Stimulated activated memory B cell treated with anti-CD40 and anti-IgM and Interleukin-4, amounts not matched to agents 10 μg/mL and 1 μg/mL and 100 μg/mL, for 72 hours (primary cell): ENCODE data around the gene CFAP45.

Experiments
- ATAC-seq: fragments of 150-1000 bp; cut with Tn5 transposase; 2 replicates; pipeline ENCODE4 v1.10.0; 2021
- H3K27ac Mint-ChIP-seq: one replicate; pipeline ENCODE4 v1.8.0; 2022; ENCODE audit warnings: mild to moderate bottlenecking, mixed read lengths
- H3K27me3 Mint-ChIP-seq: one replicate; pipeline ENCODE4 v1.8.0; 2022; ENCODE audit warnings: mixed read lengths
- H3K36me3 Mint-ChIP-seq: one replicate; pipeline ENCODE4 v1.8.0; 2022; ENCODE audit warnings: mixed read lengths
- H3K4me1 Mint-ChIP-seq: one replicate; pipeline ENCODE4 v1.8.0; 2022; ENCODE audit warnings: mixed read lengths
- H3K4me3 Mint-ChIP-seq: one replicate; pipeline ENCODE4 v1.8.0; 2022; ENCODE audit warnings: mild to moderate bottlenecking, moderate library complexity, mixed read lengths
- H3K9me3 Mint-ChIP-seq: one replicate; pipeline ENCODE4 v1.8.0; 2022; ENCODE audit warnings: mixed read lengths

The CFAP45 gene

GRCh38 chr1:159883134-159883533 lies 16.8 kb downstream of the CFAP45 start:
- Mint-ChIP-seq H3K27ac (no peak overlapping the region), H3K4me1 (no peaks in the 10 kb centered on the region), H3K27me3 (no peaks in the 10 kb centered on the region), H3K9me3 (no peaks in the 10 kb centered on the region), H3K4me3 (no peak overlapping the region), H3K36me3 (peaks cover 6% of the 10 kb centered on the region)
- no peak for ATAC-seq

DNA sequence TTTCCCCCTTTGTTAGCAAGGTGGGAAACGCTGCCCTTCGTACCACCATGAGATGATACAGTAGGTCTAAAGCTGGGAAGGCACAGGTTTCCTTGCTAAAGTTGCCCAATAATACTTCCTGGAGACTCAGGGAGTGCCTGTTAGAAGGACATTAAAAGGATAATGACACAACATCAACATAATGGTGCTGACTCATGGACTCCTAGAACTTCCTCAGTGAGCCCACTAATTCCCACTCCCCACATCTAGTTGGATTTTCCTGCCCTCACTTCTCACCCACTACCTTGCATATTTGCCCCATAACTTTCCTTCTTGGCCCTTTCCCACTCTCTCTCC lies 17.5 kb downstream of the CFAP45 start:
- H3K4me1 Mint-ChIP-seq = no peaks in the 10 kb centered on the region
- no peak overlapping the region for H3K27ac Mint-ChIP-seq
- H3K27me3 Mint-ChIP-seq = no peaks in the 10 kb centered on the region
- H3K36me3 Mint-ChIP-seq = peaks cover 6% of the 10 kb centered on the region
- H3K4me3 Mint-ChIP-seq = no peak overlapping the region
- ATAC-seq = no peak
- no peaks in the 10 kb centered on the region for H3K9me3 Mint-ChIP-seq

GRCh38 chr1:159881622-159882526 lies 18.1 kb downstream of the CFAP45 start:
- Mint-ChIP-seq H3K27ac (no peak overlapping the region), H3K4me1 (no peaks in the 10 kb centered on the region), H3K27me3 (no peaks in the 10 kb centered on the region), H3K4me3 (no peak overlapping the region), H3K9me3 (no peaks in the 10 kb centered on the region), H3K36me3 (peaks cover 6% of the 10 kb centered on the region)
- ATAC-seq = no peak

GRCh38 chr1:159880430-159880829 lies 19.5 kb downstream of the CFAP45 start:
- Mint-ChIP-seq H3K4me3 (no peak overlapping the region), H3K36me3 (peaks cover 6% of the 10 kb centered on the region), H3K4me1 (no peaks in the 10 kb centered on the region), H3K27ac (no peak overlapping the region), H3K27me3 (no peaks in the 10 kb centered on the region), H3K9me3 (no peaks in the 10 kb centered on the region)
- no peak for ATAC-seq

GRCh38 chr1:159879977-159880376 lies 20.0 kb downstream of the CFAP45 start:
- Mint-ChIP-seq H3K4me1 (no peaks in the 10 kb centered on the region), H3K27me3 (no peaks in the 10 kb centered on the region), H3K27ac (no peak overlapping the region), H3K9me3 (no peaks in the 10 kb centered on the region), H3K36me3 (peaks cover 6% of the 10 kb centered on the region), H3K4me3 (no peak overlapping the region)
- no peak for ATAC-seq

DNA sequence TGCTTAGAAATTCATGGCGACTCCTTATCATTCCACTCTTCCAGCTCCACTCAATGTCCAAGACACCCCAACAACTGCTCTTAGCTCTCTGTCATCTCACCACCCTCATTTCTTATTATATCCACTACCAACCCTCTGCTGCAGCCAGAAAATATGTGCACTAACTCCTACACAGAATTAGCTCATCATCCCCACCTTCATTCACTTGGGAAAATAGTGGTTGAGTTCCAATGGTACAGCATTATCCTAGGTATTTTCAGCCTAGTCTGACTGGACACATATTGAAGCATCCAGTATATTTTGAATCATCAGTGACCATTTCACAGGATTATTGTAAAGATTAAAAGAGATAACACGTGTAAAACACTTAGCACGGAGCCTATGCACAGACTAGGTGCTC lies 20.8 kb downstream of the CFAP45 start:
- Mint-ChIP-seq H3K27me3 (no peaks in the 10 kb centered on the region), H3K4me3 (no peak overlapping the region), H3K27ac (no peak overlapping the region), H3K4me1 (no peaks in the 10 kb centered on the region), H3K9me3 (no peaks in the 10 kb centered on the region), H3K36me3 (peaks cover under 1% of the 10 kb centered on the region)
- no peak for ATAC-seq

GRCh38 chr1:159877695-159878444 lies 22.1 kb downstream of the CFAP45 start:
- Mint-ChIP-seq H3K27ac (no peak overlapping the region), H3K36me3 (peaks cover 4% of the 10 kb centered on the region), H3K4me3 (no peak overlapping the region), H3K9me3 (no peaks in the 10 kb centered on the region), H3K4me1 (no peaks in the 10 kb centered on the region), H3K27me3 (peaks cover 5% of the 10 kb centered on the region)
- ATAC-seq = no peak

- no peaks in the 10 kb centered on the region for H3K9me3 Mint-ChIP-seq
- no peak overlapping the region for H3K27ac Mint-ChIP-seq
- H3K36me3 Mint-ChIP-seq = peaks cover 17% of the 10 kb centered on the region
- no peaks in the 10 kb centered on the region for H3K4me1 Mint-ChIP-seq
- H3K27me3 Mint-ChIP-seq = peaks cover 15% of the 10 kb centered on the region
- ATAC-seq = no peak
- no peak overlapping the region for H3K4me3 Mint-ChIP-seq
These were observed 26.3 kb downstream of the CFAP45 start for GRCh38 chr1:159873530-159874143.

DNA sequence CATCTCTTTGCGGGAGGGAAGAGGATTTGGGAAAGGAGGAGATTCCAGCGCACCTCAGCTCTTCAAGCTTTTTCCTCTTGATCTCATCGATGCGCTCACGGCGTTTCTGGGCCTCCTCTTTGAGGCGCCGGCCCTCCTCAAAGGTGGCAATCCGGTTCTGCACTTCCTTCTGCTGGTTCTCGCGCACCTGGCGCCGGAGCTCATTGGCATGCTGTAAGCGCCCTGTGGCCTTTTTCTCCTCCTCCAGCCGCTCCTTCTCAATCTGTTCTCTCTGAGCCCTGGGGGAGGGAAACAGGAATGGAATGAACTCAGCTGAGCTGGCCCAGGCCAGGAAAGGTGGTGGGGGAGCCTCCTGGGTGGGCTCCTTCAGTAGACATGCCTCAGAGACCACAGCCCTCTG lies 27.1 kb downstream of the CFAP45 start:
- no peak overlapping the region for H3K27ac Mint-ChIP-seq
- no peaks in the 10 kb centered on the region for H3K9me3 Mint-ChIP-seq
- no peaks in the 10 kb centered on the region for H3K4me1 Mint-ChIP-seq
- peaks cover 17% of the 10 kb centered on the region for H3K36me3 Mint-ChIP-seq
- no peak overlapping the region for H3K4me3 Mint-ChIP-seq
- H3K27me3 Mint-ChIP-seq = peaks cover 15% of the 10 kb centered on the region
- no peak for ATAC-seq

DNA sequence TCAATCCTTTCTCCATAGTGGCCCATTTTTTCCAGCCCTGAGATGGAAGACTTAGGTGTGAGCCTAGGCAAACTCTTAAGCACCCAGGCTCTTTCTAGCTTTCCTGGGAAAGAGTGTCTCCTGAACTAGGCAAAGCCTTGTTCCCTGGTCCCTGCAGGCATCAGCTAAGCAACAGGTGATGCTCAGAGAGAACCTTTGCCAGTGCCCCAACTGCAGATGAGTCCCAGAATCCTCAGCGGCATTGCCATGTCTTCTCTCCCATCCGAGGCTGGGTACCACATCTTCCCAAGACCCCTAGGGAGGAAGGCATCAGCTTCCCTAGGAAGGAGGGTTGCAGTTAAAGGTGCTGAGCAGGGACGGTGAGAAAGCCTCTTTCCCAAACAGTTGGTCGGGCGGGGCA lies 29.3 kb downstream of the CFAP45 start:
- Mint-ChIP-seq H3K4me3 (no peak overlapping the region), H3K4me1 (no peaks in the 10 kb centered on the region), H3K27me3 (peaks cover 15% of the 10 kb centered on the region), H3K27ac (no peak overlapping the region), H3K9me3 (no peaks in the 10 kb centered on the region), H3K36me3 (peaks cover 17% of the 10 kb centered on the region)
- ATAC-seq = no peak

- no peak overlapping the region for H3K4me3 Mint-ChIP-seq
- peaks cover 17% of the 10 kb centered on the region for H3K36me3 Mint-ChIP-seq
- no peaks in the 10 kb centered on the region for H3K9me3 Mint-ChIP-seq
- no peak overlapping the region for H3K27ac Mint-ChIP-seq
- no peaks in the 10 kb centered on the region for H3K4me1 Mint-ChIP-seq
- H3K27me3 Mint-ChIP-seq = peaks cover 15% of the 10 kb centered on the region
- no peak for ATAC-seq
These were observed 30.4 kb downstream of the CFAP45 start for GRCh38 chr1:159869607-159870006.

GRCh38 chr1:159869173-159869572 lies 30.8 kb downstream of the CFAP45 start:
- H3K36me3 Mint-ChIP-seq = peaks cover 17% of the 10 kb centered on the region
- ATAC-seq = no peak
- H3K27ac Mint-ChIP-seq = no peak overlapping the region
- peaks cover 15% of the 10 kb centered on the region for H3K27me3 Mint-ChIP-seq
- no peaks in the 10 kb centered on the region for H3K9me3 Mint-ChIP-seq
- no peak overlapping the region for H3K4me3 Mint-ChIP-seq
- H3K4me1 Mint-ChIP-seq = no peaks in the 10 kb centered on the region

DNA sequence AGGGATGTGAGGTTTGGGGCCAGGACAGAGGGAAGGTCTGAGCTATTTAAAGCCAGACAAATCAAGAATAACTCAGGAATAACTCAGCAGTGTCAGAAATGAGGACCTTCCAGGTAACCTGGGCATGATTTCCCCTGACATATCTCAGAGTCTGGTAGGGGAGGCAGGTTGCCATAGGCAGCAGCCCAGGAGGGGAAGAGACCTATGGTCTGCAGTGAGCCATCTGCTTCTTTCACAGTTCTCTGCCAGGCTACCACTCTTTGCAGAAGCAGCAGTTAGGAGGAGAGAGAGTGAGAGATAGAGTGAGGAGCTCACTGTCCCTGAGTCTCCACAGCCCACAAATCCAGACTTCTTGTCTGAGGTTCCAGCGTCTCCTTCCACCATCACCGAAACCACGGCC lies 31.2 kb downstream of the CFAP45 start:
- peaks cover 15% of the 10 kb centered on the region for H3K27me3 Mint-ChIP-seq
- no peak for ATAC-seq
- no peak overlapping the region for H3K27ac Mint-ChIP-seq
- H3K4me1 Mint-ChIP-seq = no peaks in the 10 kb centered on the region
- H3K36me3 Mint-ChIP-seq = peaks cover 17% of the 10 kb centered on the region
- no peak overlapping the region for H3K4me3 Mint-ChIP-seq
- no peaks in the 10 kb centered on the region for H3K9me3 Mint-ChIP-seq

- Mint-ChIP-seq H3K4me1 (no peaks in the 10 kb centered on the region), H3K27ac (no peak overlapping the region), H3K9me3 (no peaks in the 10 kb centered on the region), H3K27me3 (peaks cover 8% of the 10 kb centered on the region), H3K36me3 (peaks cover 10% of the 10 kb centered on the region), H3K4me3 (no peak overlapping the region)
- ATAC-seq = no peak
These were observed 32.3 kb downstream of the CFAP45 start for GRCh38 chr1:159867664-159868026.

DNA sequence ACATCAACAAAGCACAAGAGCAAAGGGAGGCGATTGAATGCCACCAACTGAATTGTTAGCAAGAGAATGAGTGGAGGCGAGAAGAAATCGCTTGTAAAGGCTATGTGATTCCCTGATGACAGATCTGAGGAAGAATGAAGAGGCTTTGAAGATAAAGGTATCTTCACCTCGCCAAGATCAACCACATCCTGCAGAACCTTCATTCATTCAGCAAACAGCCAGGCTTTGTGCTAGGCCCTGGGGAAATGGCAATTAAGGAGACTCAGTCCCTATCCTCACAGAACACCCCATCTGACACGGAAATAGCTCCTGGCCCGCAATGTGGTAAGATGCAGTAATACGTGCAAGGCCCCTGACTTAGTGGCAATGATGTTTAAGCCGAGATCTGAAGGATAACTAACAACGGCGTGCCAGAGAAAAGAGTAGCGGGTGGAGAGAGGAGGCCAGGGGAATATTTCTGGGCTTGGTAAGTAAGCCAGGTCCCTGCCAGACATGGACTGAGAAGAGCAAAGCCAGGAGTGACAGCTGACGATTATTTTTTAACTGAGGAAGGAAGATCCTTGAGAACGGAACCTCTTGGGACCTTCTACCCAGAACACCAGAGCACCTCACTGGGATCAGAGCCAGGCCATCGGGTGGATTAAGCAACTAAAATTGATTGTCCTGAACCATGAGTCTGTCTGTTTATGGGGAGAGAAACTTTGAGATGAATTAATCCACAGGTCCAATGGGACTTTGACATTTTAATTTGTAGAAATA lies 32.9 kb downstream of the CFAP45 start:
- Mint-ChIP-seq H3K27me3 (peaks cover 2% of the 10 kb centered on the region), H3K4me3 (no peak overlapping the region), H3K9me3 (no peaks in the 10 kb centered on the region), H3K36me3 (peaks cover 10% of the 10 kb centered on the region), H3K4me1 (no peaks in the 10 kb centered on the region), H3K27ac (no peak overlapping the region)
- ATAC-seq = no peak
